GM12872 (cell line): ENCODE measurements around the gene SMIM33.

Experiments used
- TF ChIP-seq, protein P1 (sequence below): IDR thresholded peaks from 3 replicates; pipeline ENCODE4 v1.5.1; 2011; ENCODE audit warnings: low read depth, mild to moderate bottlenecking, low read length, moderate library complexity; ENCODE audit not compliant: insufficient read depth

SMIM33 gene

DNA sequence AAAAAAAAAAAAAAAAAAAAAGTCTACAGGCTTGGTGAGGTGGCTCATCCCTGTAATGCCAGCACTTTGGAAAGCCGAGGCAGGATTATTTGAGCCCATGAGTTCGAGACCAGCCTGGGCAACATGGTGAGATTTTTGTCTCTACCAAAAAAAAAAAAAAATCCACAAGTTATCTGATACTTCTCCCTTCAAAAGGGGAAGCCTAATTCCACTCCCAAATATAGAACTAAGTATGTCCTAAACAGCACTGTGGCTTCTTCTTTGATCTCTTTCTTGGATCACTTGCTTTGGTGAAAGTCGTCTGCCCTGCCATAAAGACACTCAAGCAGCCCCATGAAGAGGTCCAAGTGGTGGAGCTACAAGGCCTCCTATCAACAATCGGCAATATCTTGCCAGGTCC is 30.6 kb downstream of the SMIM33 start:
- TF ChIP-seq, protein P1, sequence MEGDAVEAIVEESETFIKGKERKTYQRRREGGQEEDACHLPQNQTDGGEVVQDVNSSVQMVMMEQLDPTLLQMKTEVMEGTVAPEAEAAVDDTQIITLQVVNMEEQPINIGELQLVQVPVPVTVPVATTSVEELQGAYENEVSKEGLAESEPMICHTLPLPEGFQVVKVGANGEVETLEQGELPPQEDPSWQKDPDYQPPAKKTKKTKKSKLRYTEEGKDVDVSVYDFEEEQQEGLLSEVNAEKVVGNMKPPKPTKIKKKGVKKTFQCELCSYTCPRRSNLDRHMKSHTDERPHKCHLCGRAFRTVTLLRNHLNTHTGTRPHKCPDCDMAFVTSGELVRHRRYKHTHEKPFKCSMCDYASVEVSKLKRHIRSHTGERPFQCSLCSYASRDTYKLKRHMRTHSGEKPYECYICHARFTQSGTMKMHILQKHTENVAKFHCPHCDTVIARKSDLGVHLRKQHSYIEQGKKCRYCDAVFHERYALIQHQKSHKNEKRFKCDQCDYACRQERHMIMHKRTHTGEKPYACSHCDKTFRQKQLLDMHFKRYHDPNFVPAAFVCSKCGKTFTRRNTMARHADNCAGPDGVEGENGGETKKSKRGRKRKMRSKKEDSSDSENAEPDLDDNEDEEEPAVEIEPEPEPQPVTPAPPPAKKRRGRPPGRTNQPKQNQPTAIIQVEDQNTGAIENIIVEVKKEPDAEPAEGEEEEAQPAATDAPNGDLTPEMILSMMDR, result no peak

DNA sequence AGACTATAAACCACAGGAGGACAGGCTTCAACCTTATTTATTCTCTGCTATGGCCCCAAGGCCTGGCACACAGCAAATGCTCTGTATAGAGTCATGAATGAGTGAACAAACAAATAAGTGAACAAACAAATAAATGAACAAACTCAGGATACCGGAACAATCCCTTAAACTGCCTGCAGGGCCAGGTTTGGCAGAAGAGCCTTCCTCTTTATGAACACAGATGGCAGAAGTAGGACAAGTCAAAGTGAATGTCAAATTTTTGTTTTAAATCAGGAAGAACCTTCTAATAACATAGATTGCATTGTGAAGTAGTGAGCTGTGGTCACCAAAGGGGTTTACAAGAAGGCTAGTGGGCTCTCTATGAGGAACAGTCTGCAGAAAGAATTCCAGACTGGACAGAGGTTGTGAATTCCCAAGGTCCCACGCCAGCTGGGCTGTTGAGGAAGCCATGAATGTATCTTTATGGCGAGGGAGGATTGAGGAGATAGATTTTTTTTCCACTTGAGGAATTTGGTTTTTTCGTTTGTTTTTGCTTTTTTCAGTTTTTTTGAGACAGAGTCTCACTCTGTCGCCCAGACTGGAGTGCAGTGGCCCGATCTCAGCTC is 42.1 kb downstream of the SMIM33 start:
- TF ChIP-seq, protein P1, result 0 out of 3 replicates have a peak, but pooled peaks have one; percentile 7

DNA sequence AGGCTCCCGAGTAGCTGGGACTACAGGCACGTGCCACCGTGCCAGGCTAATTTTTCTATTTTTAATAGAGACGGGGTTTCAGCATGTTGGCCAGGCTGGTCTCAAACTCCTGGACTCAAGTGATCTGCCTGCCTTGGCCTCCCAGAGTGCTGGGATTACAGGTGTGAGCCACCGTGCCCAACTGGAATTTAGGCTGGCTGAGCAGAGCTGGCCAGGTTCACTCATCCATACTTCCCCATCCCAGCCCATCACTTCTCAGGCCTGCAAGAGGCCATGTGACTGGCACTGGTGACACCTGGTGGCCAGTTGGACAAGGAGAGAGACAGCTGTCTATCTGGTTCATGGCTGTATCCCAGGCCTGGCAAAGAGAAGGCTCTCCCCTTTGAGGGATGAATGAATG is 42.6 kb downstream of the SMIM33 start:
- TF ChIP-seq, protein P1, result peak; percentile 80

DNA sequence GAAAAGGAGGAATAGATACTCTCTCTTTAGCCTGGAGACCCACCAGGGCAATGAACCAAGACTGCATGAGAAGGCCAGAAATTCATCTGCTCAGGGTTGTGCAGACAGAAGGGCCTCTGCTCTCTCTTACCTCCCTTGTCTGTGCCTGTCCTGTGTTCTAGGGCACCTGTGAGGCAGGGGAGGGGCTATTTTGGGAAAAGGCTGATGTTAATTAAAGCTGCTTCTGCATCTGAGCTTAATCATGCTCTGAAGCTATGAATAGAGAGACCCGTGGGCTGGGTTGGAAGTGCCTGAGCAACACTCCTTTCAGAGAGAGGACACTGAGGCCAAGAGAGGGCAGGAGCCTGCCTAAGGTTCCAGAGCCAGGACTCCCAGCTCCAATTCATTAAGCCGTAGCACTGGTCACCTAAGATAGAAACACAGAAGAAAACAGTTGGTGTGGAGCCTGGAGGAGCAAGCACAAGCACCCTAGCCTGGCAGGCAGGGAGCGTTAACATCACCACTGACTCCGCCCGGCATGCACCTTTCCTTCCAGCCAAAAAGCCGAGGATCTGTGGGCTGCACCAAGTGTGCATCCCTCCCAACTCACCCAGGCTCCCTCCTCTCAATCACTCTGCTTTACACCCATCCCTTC is 43.2 kb downstream of the SMIM33 start:
- TF ChIP-seq, protein P1, result no peak

DNA sequence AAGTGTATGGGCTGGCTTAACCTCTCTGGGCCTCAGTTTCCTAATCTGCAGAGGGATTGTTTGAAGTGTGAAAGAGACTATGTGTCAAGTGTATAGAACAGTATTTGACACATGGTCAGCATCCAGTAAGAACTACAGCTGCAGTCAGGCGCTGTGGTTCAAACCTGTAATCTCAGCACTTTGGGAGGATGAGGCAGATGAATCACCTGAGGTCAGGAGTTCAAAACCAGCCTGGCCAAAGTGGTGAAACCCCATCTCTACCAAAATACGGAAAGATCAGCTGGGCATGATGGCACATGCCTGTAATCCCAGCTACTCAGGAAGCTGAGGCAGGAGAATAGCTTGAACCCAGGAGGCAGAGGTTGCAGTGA is 43.7 kb downstream of the SMIM33 start:
- TF ChIP-seq, protein P1, result no peak

DNA sequence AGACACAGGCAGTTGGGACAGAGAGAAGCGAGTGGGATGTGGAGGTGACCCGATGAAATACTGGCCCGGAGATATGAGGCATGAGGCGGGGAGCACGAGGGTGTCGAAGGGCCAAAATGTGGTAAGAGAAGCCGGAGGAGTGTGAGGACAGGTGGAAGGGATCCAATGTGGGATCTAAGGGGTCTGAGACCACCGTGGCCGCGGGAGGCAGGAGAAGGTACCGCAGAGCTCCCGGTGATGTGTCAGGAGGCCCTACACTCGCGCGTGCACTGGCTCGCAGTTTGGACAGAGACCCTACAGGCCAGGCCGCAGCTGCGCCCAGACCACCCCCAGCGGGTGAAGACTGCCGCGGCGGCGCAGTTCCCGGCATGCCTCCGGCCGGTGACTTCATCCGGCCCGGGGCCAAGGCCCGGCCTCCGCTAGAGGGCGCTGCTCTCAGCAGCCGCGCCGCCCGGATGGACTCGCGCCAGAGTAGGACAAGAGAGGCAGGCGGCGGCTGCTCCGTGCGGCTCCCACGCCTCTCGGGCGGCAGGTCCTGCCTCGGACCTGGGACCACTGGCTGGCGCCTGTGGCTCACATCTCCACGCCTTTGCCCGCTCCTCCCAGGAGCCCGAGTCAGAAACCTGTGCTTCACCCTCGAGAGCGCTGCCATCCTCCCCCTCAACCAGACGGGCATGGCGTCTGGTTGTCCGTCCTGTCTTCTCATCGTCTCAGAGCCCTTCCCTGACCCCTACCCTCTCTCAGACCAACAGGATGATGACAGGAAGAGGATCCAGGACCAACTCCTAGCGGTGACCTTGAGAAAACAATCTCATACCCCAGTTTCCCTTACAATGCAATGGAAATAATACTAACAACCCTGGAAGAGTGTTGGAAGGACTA is 47.1 kb downstream of the SMIM33 start:
- TF ChIP-seq, protein P1, result peak; percentile 97
